Measurements from ENCODE around the gene CYP21A2. TPM values are rescaled to one million over a fixed set of nuclear protein-coding genes. Genes with fewer than 3 reads are reported as not detected.
"Not testable (repeated sequence)": the region's sequence is repeated elsewhere in the genome, so short reads cannot be mapped to it uniquely, and the experiment has no call there.

CYP21A2 gene
- total and polyA plus RNA-seq, 10 of the 15 experiments (the other 5 are each of a cell fraction or from before 2014, with no cell fraction given) = 0.04 to 0.92 (median 0.23) TPM; not detected in 7

- H3K4me1 ChIP-seq (ENCODE audit: control insufficient read depth, insufficient read depth, low read length); H4K20me1 ChIP-seq (ENCODE audit: control insufficient read depth, insufficient read depth); H2AFZ ChIP-seq (ENCODE audit: control insufficient read depth, low read depth, low read length); in situ Hi-C loops (cut with MboI); POLR2A ChIA-PET; intact Hi-C loops (cut with micrococcal nuclease; ENCODE audit: unreplicated experiment); RAD21 ChIA-PET (ENCODE audit: unreplicated experiment); H3K9ac ChIP-seq (ENCODE audit: control insufficient read depth, insufficient read depth, low read length); DNase-seq (ENCODE audit: low read depth, low spot score); H3K79me2 ChIP-seq (ENCODE audit: control insufficient read depth, insufficient read depth, low read length); FAIRE-seq; SMC1A ChIA-PET (ENCODE audit: uncharacterized antibody, unreplicated experiment); H3K36me3 ChIP-seq (ENCODE audit: control insufficient read depth in 2 of 2, insufficient read depth in 2 of 2, low read length in 1 of 2); ATAC-seq; H3K4me2 ChIP-seq (ENCODE audit: control insufficient read depth, insufficient read depth); BruUV-seq (replicated peaks); H3K27ac ChIP-seq (ENCODE audit: control insufficient read depth, insufficient read depth); H3K27me3 ChIP-seq (replicated peaks in 1 of 2; ENCODE audit: control insufficient read depth in 2 of 2, insufficient read depth in 2 of 2, low read length in 1 of 2); H3K4me3 ChIP-seq; H3K9me3 ChIP-seq (replicated peaks; ENCODE audit: control insufficient read depth, insufficient read depth, low read length); CTCF ChIA-PET: not testable (repeated sequence)
- 62% methylated on average over 17 of the region's 19 CpGs for WGBS (ENCODE audit: insufficient coverage, insufficient replicate concordance, low lambda C conversion rate, missing lambda C conversion rate)
Measured at GRCh38 chr6:32067521-32067920, 29.3 kb downstream of the CYP21A2 start.

GRCh38 chr6:32068315-32068714, 30.1 kb downstream of the CYP21A2 start:
- H4K20me1 ChIP-seq (ENCODE audit: control insufficient read depth, insufficient read depth); H3K9me3 ChIP-seq (replicated peaks; ENCODE audit: control insufficient read depth, insufficient read depth, low read length); RAD21 ChIA-PET (ENCODE audit: unreplicated experiment); H3K27me3 ChIP-seq (replicated peaks in 1 of 2; ENCODE audit: control insufficient read depth in 2 of 2, insufficient read depth in 2 of 2, low read length in 1 of 2); H2AFZ ChIP-seq (ENCODE audit: control insufficient read depth, low read depth, low read length); intact Hi-C loops (cut with micrococcal nuclease; ENCODE audit: unreplicated experiment); DNase-seq (ENCODE audit: low read depth, low spot score); H3K4me2 ChIP-seq (ENCODE audit: control insufficient read depth, insufficient read depth); H3K4me1 ChIP-seq (ENCODE audit: control insufficient read depth, insufficient read depth, low read length); in situ Hi-C loops (cut with MboI); H3K27ac ChIP-seq (ENCODE audit: control insufficient read depth, insufficient read depth); CTCF ChIA-PET; H3K4me3 ChIP-seq; H3K79me2 ChIP-seq (ENCODE audit: control insufficient read depth, insufficient read depth, low read length); ATAC-seq; POLR2A ChIA-PET; BruUV-seq (replicated peaks); FAIRE-seq; SMC1A ChIA-PET (ENCODE audit: uncharacterized antibody, unreplicated experiment); H3K9ac ChIP-seq (ENCODE audit: control insufficient read depth, insufficient read depth, low read length); H3K36me3 ChIP-seq (ENCODE audit: control insufficient read depth in 2 of 2, insufficient read depth in 2 of 2, low read length in 1 of 2): not testable (repeated sequence)
- 54% methylated on average over 13 of the region's 13 CpGs for WGBS (ENCODE audit: insufficient coverage, insufficient replicate concordance, low lambda C conversion rate, missing lambda C conversion rate)

- no peak overlapping the region for H2AFZ ChIP-seq (ENCODE audit: control insufficient read depth, low read depth, low read length)
- no peak for DNase-seq (ENCODE audit: low read depth, low spot score)
- no peaks in the 10 kb centered on the region for H3K4me1 ChIP-seq (ENCODE audit: control insufficient read depth, insufficient read depth, low read length)
- no peak for ATAC-seq
- no peaks in the 10 kb centered on the region for H3K9me3 ChIP-seq (replicated peaks; ENCODE audit: control insufficient read depth, insufficient read depth, low read length)
- CTCF ChIA-PET = interaction anchor here (0.6 kb wide), 1 partner anchor 117 kb away, joined by 3 read pairs; no protein-coding TSS in a partner anchor
- no TSS peak for BruUV-seq (replicated peaks)
- no peak overlapping the region for H3K4me2 ChIP-seq (ENCODE audit: control insufficient read depth, insufficient read depth)
- H4K20me1 ChIP-seq (ENCODE audit: control insufficient read depth, insufficient read depth) = no peaks in the 10 kb centered on the region
- H3K9ac ChIP-seq (ENCODE audit: control insufficient read depth, insufficient read depth, low read length) = no peak overlapping the region
- H3K27ac ChIP-seq (ENCODE audit: control insufficient read depth, insufficient read depth) = no peak overlapping the region
- RAD21 ChIA-PET (ENCODE audit: unreplicated experiment) = no interaction called here
- SMC1A ChIA-PET (ENCODE audit: uncharacterized antibody, unreplicated experiment) = no interaction called here
- FAIRE-seq = no peak
- WGBS (ENCODE audit: insufficient coverage, insufficient replicate concordance, low lambda C conversion rate, missing lambda C conversion rate) = 41% methylated on average over 14 of the region's 14 CpGs
- intact Hi-C loops (cut with micrococcal nuclease; ENCODE audit: unreplicated experiment) = no loop called here
- H3K4me3 ChIP-seq = no peak overlapping the region
- H3K36me3 ChIP-seq (ENCODE audit: control insufficient read depth in 2 of 2, insufficient read depth in 2 of 2, low read length in 1 of 2) = no peaks in the 10 kb centered on the region
- POLR2A ChIA-PET = no interaction called here
- H3K79me2 ChIP-seq (ENCODE audit: control insufficient read depth, insufficient read depth, low read length) = no peaks in the 10 kb centered on the region
- in situ Hi-C loops (cut with MboI) = no loop called here
- peaks cover 0 to 3% of the 10 kb centered on the region in 2 experiments; a peak in 2 of 4 replicates for H3K27me3 ChIP-seq (replicated peaks in 1 of 2; ENCODE audit: control insufficient read depth in 2 of 2, insufficient read depth in 2 of 2, low read length in 1 of 2)
- TF ChIP-seq SP1 (IDR thresholded peaks at IDR 0.05; ENCODE audit: low read depth, low read length) (no peak), PAX8 (IDR thresholded peaks at IDR 0.05) (no peak), ESRRA (IDR thresholded peaks at IDR 0.05; ENCODE audit: low read length) (no peak), POLR2A (IDR thresholded peaks at IDR 0.05; ENCODE audit: low read depth, low read length) (no peak), NFYB (IDR thresholded peaks at IDR 0.05; ENCODE audit: insufficient read depth, low read depth, low read length) (no peak), CTCF (IDR thresholded peaks at IDR 0.05 in 2 of 3, conservative IDR thresholded peaks at IDR 0.05 in 1 of 3; ENCODE audit: control insufficient read depth in 2 of 3, extremely low read depth in 1 of 3, insufficient read depth in 1 of 3, low read depth in 3 of 3, low read length in 3 of 3) (no peak), ZNF274 (IDR thresholded peaks at IDR 0.05; ENCODE audit: insufficient read depth, insufficient read length) (no peak), ASH2L (IDR thresholded peaks at IDR 0.05; ENCODE audit: borderline replicate concordance, low read depth) (no peak), IKZF2 (IDR thresholded peaks at IDR 0.05) (no peak), GABPA (IDR thresholded peaks at IDR 0.05; ENCODE audit: low read depth) (no peak)
Measured at GRCh38 chr6:32068867-32069266, 30.7 kb downstream of the CYP21A2 start.
